OCI-LY7 (cell line): ENCODE results near the gene NDC80. TPM values are rescaled to one million over a fixed set of nuclear protein-coding genes. Genes with fewer than 3 reads are reported as not detected.

Experiments
- BruUV-seq: library from RNA; stranded (reverse); fragments of 400-500 nt; replicated peaks from 2 replicates; lab custom pipeline; 2021; lab: Mats Ljungman, UMichigan
- CTCF ChIA-PET: fragments of 300-600 bp; sonication (Branson Sonifier 250); formaldehyde crosslinking; loops from one replicate; lab custom pipeline; 2022; ENCODE audit warnings: antibody characterized with exemption; ENCODE audit not compliant: unreplicated experiment; lab: Charles Lee
- POLR2A ChIA-PET: fragments of 300-600 bp; sonication (Branson Sonifier 250); formaldehyde crosslinking; loops from one replicate; lab custom pipeline; 2022; ENCODE audit warnings: antibody characterized with exemption; lab: Charles Lee
- DNase-seq: peaks from one replicate; pipeline ENCODE4 v3.0.0-alpha.2; 2015; ENCODE audit warnings: low spot score
- H2AFZ ChIP-seq: fragments of 200-600 bp; sonication (generic), shearing (Covaris generic); 2 replicates; pipeline ENCODE4 v1.6.1; 2014; ENCODE audit warnings: mild to moderate bottlenecking, antibody characterized with exemption, low read length, moderate library complexity
- H3K27ac ChIP-seq: fragments of 200-600 bp; sonication (generic); 2 replicates; pipeline ENCODE4 v1.5.1; 2014; ENCODE audit warnings: mixed run types, low read depth, mild to moderate bottlenecking, moderate library complexity, low read length, inconsistent platforms; ENCODE audit not compliant: poor library complexity, severe bottlenecking
- H3K36me3 ChIP-seq: fragments of 200-600 bp; sonication (generic); 2 replicates; pipeline ENCODE4 v1.6.1; 2014; ENCODE audit warnings: mild to moderate bottlenecking, antibody characterized with exemption, low read length, moderate library complexity, mixed read lengths; ENCODE audit not compliant: insufficient read depth
- H3K4me1 ChIP-seq: fragments of 200-600 bp; sonication (generic); 2 replicates; pipeline ENCODE4 v1.5.1; 2014; ENCODE audit warnings: mild to moderate bottlenecking, low read length; ENCODE audit not compliant: insufficient read depth, poor library complexity, severe bottlenecking
- H3K4me2 ChIP-seq: fragments of 200-600 bp; sonication (generic); 2 replicates; pipeline ENCODE4 v1.6.1; 2014; ENCODE audit warnings: mild to moderate bottlenecking, low read length
- H3K4me3 ChIP-seq: fragments of 200-600 bp; sonication (generic); 2 replicates; pipeline ENCODE4 v1.5.1; 2014; ENCODE audit warnings: mild to moderate bottlenecking, low read depth, low read length; ENCODE audit not compliant: poor library complexity, severe bottlenecking
- H3K79me2 ChIP-seq: fragments of 200-600 bp; sonication (generic); 2 replicates; pipeline ENCODE4 v1.6.1; 2016; ENCODE audit warnings: low read depth, mild to moderate bottlenecking, low read length, moderate library complexity, mixed read lengths; ENCODE audit not compliant: insufficient read depth
- H3K9me2 ChIP-seq: fragments of 200-600 bp; sonication (generic); 2 replicates; pipeline ENCODE4 v1.6.1; 2016; ENCODE audit warnings: mild to moderate bottlenecking, low read length, mixed read lengths; ENCODE audit not compliant: insufficient read depth
- H3K9me3 ChIP-seq: fragments of 200-600 bp; sonication (generic); 2 replicates; pipeline ENCODE4 v1.6.1; 2014; ENCODE audit warnings: mild to moderate bottlenecking, mixed run types, low read length, mixed read lengths
- H4K20me1 ChIP-seq: fragments of 200-600 bp; sonication (generic); 2 replicates; pipeline ENCODE4 v1.6.1; 2014; ENCODE audit warnings: mild to moderate bottlenecking, antibody characterized with exemption, low read length, moderate library complexity, mixed read lengths; ENCODE audit not compliant: insufficient read depth
- CTCF ChIP-seq: fragments of 200-600 bp; sonication (generic); conservative IDR thresholded peaks from 2 replicates; pipeline ENCODE4 v1.5.1; 2014; ENCODE audit warnings: mild to moderate bottlenecking, antibody characterized with exemption, low read length, moderate library complexity, mixed read lengths
- EZH2phosphoT487 ChIP-seq: fragments of 200-600 bp; sonication (generic); IDR thresholded peaks from 2 replicates; pipeline ENCODE4 v1.6.1; 2018; ENCODE audit warnings: low read depth, borderline replicate concordance, mild to moderate bottlenecking, mixed run types, antibody characterized with exemption, low read length, moderate library complexity, mixed read lengths
- intact Hi-C: fragments of 100-400 bp; cut with micrococcal nuclease; formaldehyde crosslinking; loops from one replicate; pipeline ENCODE4 v1.10.0; 2022; ENCODE audit not compliant: unreplicated experiment
- total RNA-seq, 2 experiments: library from RNA; depleted of rRNA in 1 of 2; stranded (reverse); fragments of >200 nt in 1 of 2; shearing (Covaris generic) in 1 of 2; gene quantifications; 2 replicates each; pipeline ENCODE4 v1.2.3, GENCODE V29; 2014 to 2022

NDC80 gene
- total RNA-seq, 2 experiments from 2014 or later: 91.1 to 105 TPM

DNA sequence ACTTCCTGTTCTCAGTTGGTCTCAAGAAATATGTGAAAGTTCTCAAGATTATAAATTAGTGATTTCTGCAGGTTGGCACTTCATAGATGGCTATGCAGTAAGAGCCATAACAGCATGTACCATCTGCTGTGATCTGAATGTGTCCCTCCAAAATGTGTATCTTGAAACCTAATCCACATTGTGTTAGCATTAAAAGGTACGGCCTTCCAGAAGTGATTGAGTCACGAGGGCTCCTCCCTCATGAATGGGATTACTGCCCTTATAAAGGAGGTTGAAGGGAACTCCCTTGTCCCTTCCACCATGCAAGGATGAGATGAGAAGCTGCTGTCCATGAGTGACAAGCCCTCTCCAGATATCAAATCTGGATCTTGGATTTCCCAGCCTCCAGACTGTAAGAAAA is 45.0 kb upstream of the NDC80 start:
- Histone ChIP-seq H2AFZ (peak overlapping the region; percentile 1; the same call in 1 of the 2 replicates), H3K9me2 (no peaks in the 10 kb centered on the region), H4K20me1 (no peaks in the 10 kb centered on the region), H3K36me3 (peaks cover under 1% of the 10 kb centered on the region; the same call in 1 of the 2 replicates), H3K9me3 (peaks cover 13% of the 10 kb centered on the region; the same call in 1 of the 2 replicates), H3K27ac (no peak overlapping the region), H3K79me2 (no peaks in the 10 kb centered on the region), H3K4me3 (no peak overlapping the region), H3K4me2 (no peak overlapping the region), H3K4me1 (peaks cover 9% of the 10 kb centered on the region)
- ChIA-PET CTCF (no interaction called here), POLR2A (interaction anchor here (0.8 to 1.7 kb wide), 4 partner anchors 9 to 28 kb away, joined by 3 to 5 read pairs (median 4); no protein-coding TSS in a partner anchor)
- no TSS peak for BruUV-seq
- DNase-seq: no peak
- intact Hi-C loops: loop anchor here (2.0 kb wide), 1 partner anchor 166 kb away; no protein-coding TSS in a partner anchor
- TF ChIP-seq CTCF (no peak), EZH2phosphoT487 (no peak)

GRCh38 chr18:2529154-2529553 is 42.2 kb upstream of the NDC80 start:
- Histone ChIP-seq H3K27ac (no peak overlapping the region), H2AFZ (no peak overlapping the region), H3K36me3 (peaks cover 29% of the 10 kb centered on the region), H3K9me3 (peaks cover 39% of the 10 kb centered on the region; the same call in 1 of the 2 replicates), H3K4me1 (peaks cover 27% of the 10 kb centered on the region), H4K20me1 (no peaks in the 10 kb centered on the region), H3K4me3 (no peak overlapping the region), H3K9me2 (no peaks in the 10 kb centered on the region), H3K79me2 (no peaks in the 10 kb centered on the region), H3K4me2 (no peak overlapping the region)
- BruUV-seq: no TSS peak
- ChIA-PET POLR2A (no interaction called here), CTCF (no interaction called here)
- intact Hi-C loops: no loop called here
- DNase-seq: no peak
- TF ChIP-seq EZH2phosphoT487 (no peak), CTCF (no peak)

- no peak overlapping the region for H3K4me3 ChIP-seq
- peaks cover 33% of the 10 kb centered on the region for H3K36me3 ChIP-seq
- H3K9me3 ChIP-seq: peaks cover 39% of the 10 kb centered on the region; the same call in 1 of the 2 replicates
- no peak overlapping the region for H3K4me2 ChIP-seq
- peaks cover 53% of the 10 kb centered on the region for H3K4me1 ChIP-seq
- DNase-seq: no peak
- H3K9me2 ChIP-seq: no peaks in the 10 kb centered on the region
- POLR2A ChIA-PET: interaction anchor here (0.5 to 2.2 kb wide), 3 partner anchors 9 to 118 kb away, joined by 3 to 7 read pairs (median 4); no protein-coding TSS in a partner anchor
- intact Hi-C loops: no loop called here
- H4K20me1 ChIP-seq: no peaks in the 10 kb centered on the region
- BruUV-seq: no TSS peak
- CTCF ChIA-PET: no interaction called here
- no peak overlapping the region for H3K27ac ChIP-seq
- no peaks in the 10 kb centered on the region for H3K79me2 ChIP-seq
- TF ChIP-seq EZH2phosphoT487 (no peak), CTCF (no peak)
- H2AFZ ChIP-seq: no peak overlapping the region
These were observed 39.6 kb upstream of the NDC80 start for GRCh38 chr18:2531751-2532150.
